ENCODE results near the gene RIOK2.
A peak's percentile ranks its signal among the peaks of the same experiment; 100 is the strongest.

The RIOK2 gene

DNA sequence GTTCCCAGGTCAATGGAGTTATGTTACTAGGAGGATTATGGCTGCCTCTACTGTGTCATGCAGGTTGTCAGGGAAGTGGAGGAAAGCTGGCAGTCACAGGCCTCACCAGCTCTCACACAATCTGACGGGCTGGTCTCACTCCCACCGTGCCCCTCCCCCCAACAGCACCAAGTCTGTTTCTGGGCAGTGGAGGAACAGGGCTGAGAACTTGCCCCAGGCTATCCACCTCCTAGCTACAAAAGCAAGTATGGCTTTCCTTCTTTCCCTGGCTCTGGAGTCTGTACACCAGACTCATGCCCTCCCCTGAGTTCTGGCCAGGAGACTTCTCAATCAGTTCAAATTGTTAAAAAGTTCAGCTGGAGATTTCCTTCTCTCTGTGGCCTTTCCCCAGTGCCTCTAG is 25.7 kb upstream of the RIOK2 start:
- H2BK15ac ChIP-seq (ENCODE audit: low read depth, poor library complexity, severe bottlenecking), result no peak overlapping the region

DNA sequence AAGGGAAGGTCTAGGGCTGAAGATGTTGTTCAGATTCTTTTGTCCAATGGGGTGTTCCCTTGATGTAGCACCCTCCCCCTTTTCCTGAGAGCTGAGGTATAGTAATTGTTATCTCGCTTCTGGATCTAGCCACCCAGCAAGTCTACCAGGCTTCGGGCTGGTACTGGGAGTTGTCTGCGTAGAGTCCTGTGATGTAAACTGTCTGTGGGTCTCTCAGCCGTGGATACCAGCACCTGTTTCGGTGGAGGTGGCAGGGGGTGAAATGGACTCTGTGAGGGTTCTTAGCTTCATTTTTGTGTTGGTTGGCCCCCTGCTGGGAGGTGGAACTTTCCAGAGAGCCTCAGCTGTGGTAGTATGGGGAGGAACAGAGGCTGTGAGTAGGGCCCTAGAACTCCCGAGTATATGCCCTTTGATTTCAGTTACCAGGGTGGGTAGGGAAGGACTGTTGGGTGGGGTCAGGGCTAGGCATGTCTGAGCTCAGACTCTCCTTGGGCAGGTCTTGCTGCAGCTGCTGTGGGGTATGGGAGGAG is 25.2 kb upstream of the RIOK2 start:
- no peak overlapping the region for H2BK12ac ChIP-seq (ENCODE audit: low read length in 2 of 2)
- no peak overlapping the region for H2BK120ac ChIP-seq (ENCODE audit: low read depth, low read length)
- no peak overlapping the region for H3K4me3 ChIP-seq (ENCODE audit: insufficient read depth in 1 of 2, low read depth in 1 of 2, low read length in 2 of 2)
- no peak overlapping the region for H3K4ac ChIP-seq (ENCODE audit: low read depth in 1 of 2, low read length in 2 of 2)
- no peak overlapping the region for H2AK5ac ChIP-seq (ENCODE audit: low read length, severe bottlenecking)
- no peaks in the 10 kb centered on the region for H3K79me1 ChIP-seq (replicated peaks; ENCODE audit: low read length, poor library complexity, severe bottlenecking)
- H3K27ac ChIP-seq (ENCODE audit: low read length, poor library complexity, severe bottlenecking), result no peak overlapping the region
- peaks cover 0 to 3% of the 10 kb centered on the region in 2 experiments for H3K36me3 ChIP-seq (ENCODE audit: control insufficient read depth in 1 of 2, insufficient read depth in 2 of 2, low read depth in 1 of 2, low read length in 2 of 2)
- peaks cover 14% of the 10 kb centered on the region for H3K9me3 ChIP-seq (ENCODE audit: control insufficient read depth, low read length)
- H3K4me2 ChIP-seq (ENCODE audit: low read length, poor library complexity, severe bottlenecking), result no peak overlapping the region
- H2BK15ac ChIP-seq (ENCODE audit: low read depth, poor library complexity, severe bottlenecking), result no peak overlapping the region
- no peak overlapping the region for H3K14ac ChIP-seq (ENCODE audit: low read length in 2 of 2)
- no peaks in the 10 kb centered on the region for H3K27me3 ChIP-seq (ENCODE audit: control insufficient read depth in 1 of 2, insufficient read depth in 1 of 2, low read length in 2 of 2)
- H3K9ac ChIP-seq (ENCODE audit: low read length), result no peak overlapping the region
- no peak overlapping the region for H4K8ac ChIP-seq (ENCODE audit: low read length)
- no peak overlapping the region for H2AFZ ChIP-seq (ENCODE audit: low read depth, low read length)
- no peak overlapping the region for H2BK5ac ChIP-seq (ENCODE audit: low read depth, low read length, poor library complexity, severe bottlenecking)
- no peak overlapping the region for H3K23ac ChIP-seq (ENCODE audit: low read length in 2 of 2)
- no peak overlapping the region for H3K18ac ChIP-seq (ENCODE audit: low read depth in 1 of 2, low read length in 2 of 2)
- no peak overlapping the region for H4K91ac ChIP-seq (ENCODE audit: low read length)
- no peak for DNase-seq
- 89% methylated on average over 6 of the region's 6 CpGs for WGBS
- no peaks in the 10 kb centered on the region for H3K4me1 ChIP-seq (ENCODE audit: control insufficient read depth, insufficient read depth, low read depth, low read length)

More for the DNA sequence above, 25.7 kb upstream of the RIOK2 start:
- H2AFZ ChIP-seq (ENCODE audit: low read depth, low read length), result no peak overlapping the region
- H2BK12ac ChIP-seq (ENCODE audit: low read length in 2 of 2), result no peak overlapping the region
- H3K23ac ChIP-seq (ENCODE audit: low read length in 2 of 2), result no peak overlapping the region
- peaks cover 17% of the 10 kb centered on the region for H3K9me3 ChIP-seq (ENCODE audit: control insufficient read depth, low read length)
- no peak overlapping the region for H3K14ac ChIP-seq (ENCODE audit: low read length in 2 of 2)
- H3K79me1 ChIP-seq (replicated peaks; ENCODE audit: low read length, poor library complexity, severe bottlenecking), result no peaks in the 10 kb centered on the region
- H3K4me3 ChIP-seq (ENCODE audit: insufficient read depth in 1 of 2, low read depth in 1 of 2, low read length in 2 of 2), result no peak overlapping the region
- H2AK5ac ChIP-seq (ENCODE audit: low read length, severe bottlenecking), result no peak overlapping the region
- H2BK5ac ChIP-seq (ENCODE audit: low read depth, low read length, poor library complexity, severe bottlenecking), result no peak overlapping the region
- H3K4ac ChIP-seq (ENCODE audit: low read depth in 1 of 2, low read length in 2 of 2), result no peak overlapping the region
- no peaks in the 10 kb centered on the region for H3K4me1 ChIP-seq (ENCODE audit: control insufficient read depth, insufficient read depth, low read depth, low read length)
- no peak overlapping the region for H3K4me2 ChIP-seq (ENCODE audit: low read length, poor library complexity, severe bottlenecking)
- H3K18ac ChIP-seq (ENCODE audit: low read depth in 1 of 2, low read length in 2 of 2), result no peak overlapping the region
- peaks cover 0 to 3% of the 10 kb centered on the region in 2 experiments for H3K36me3 ChIP-seq (ENCODE audit: control insufficient read depth in 1 of 2, insufficient read depth in 2 of 2, low read depth in 1 of 2, low read length in 2 of 2)
- DNase-seq, result no peak
- 51% methylated on average over 2 of the region's 2 CpGs for WGBS
- H2BK120ac ChIP-seq (ENCODE audit: low read depth, low read length), result no peak overlapping the region
- no peaks in the 10 kb centered on the region for H3K27me3 ChIP-seq (ENCODE audit: control insufficient read depth in 1 of 2, insufficient read depth in 1 of 2, low read length in 2 of 2)
- no peak overlapping the region for H4K8ac ChIP-seq (ENCODE audit: low read length)
- no peak overlapping the region for H3K9ac ChIP-seq (ENCODE audit: low read length)
- no peak overlapping the region for H4K91ac ChIP-seq (ENCODE audit: low read length)
- no peak overlapping the region for H3K27ac ChIP-seq (ENCODE audit: low read length, poor library complexity, severe bottlenecking)

DNA sequence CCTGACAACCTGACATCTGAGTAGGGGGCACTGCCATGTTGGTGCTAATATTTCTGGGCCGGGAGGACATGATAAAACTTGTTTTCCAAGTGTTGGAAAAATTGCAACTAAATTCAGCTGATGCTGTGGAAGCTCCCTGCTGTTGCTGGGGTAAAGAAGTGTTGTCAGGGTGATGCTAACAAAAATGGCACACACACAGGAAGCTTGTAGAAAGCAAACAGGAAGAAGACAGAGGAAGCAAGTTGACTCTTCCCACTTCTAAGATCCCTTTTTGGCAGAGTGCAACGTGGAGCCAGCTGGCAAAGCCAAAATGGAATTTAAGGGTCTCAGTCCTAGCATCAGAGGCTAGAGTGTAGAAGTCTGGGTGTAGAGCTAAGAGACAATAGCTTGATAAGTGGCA is 11.3 kb upstream of the RIOK2 start:
- Histone ChIP-seq H2BK120ac (ENCODE audit: low read depth, low read length) (no peak overlapping the region), H3K9me3 (ENCODE audit: control insufficient read depth, low read length) (no peaks in the 10 kb centered on the region), H2AFZ (ENCODE audit: low read depth, low read length) (no peak overlapping the region), H2BK15ac (ENCODE audit: low read depth, poor library complexity, severe bottlenecking) (no peak overlapping the region), H3K4me1 (ENCODE audit: control insufficient read depth, insufficient read depth, low read depth, low read length) (no peaks in the 10 kb centered on the region), H3K79me1 (replicated peaks; ENCODE audit: low read length, poor library complexity, severe bottlenecking) (peaks cover 2% of the 10 kb centered on the region), H3K27me3 (ENCODE audit: control insufficient read depth in 1 of 2, insufficient read depth in 1 of 2, low read length in 2 of 2) (no peaks in the 10 kb centered on the region), H3K23ac (ENCODE audit: low read length in 2 of 2) (no peak overlapping the region), H3K14ac (ENCODE audit: low read length in 2 of 2) (no peak overlapping the region), H3K27ac (ENCODE audit: low read length, poor library complexity, severe bottlenecking) (no peak overlapping the region), H3K4ac (ENCODE audit: low read depth in 1 of 2, low read length in 2 of 2) (no peak overlapping the region), H3K18ac (ENCODE audit: low read depth in 1 of 2, low read length in 2 of 2) (no peak overlapping the region), H3K4me3 (ENCODE audit: insufficient read depth in 1 of 2, low read depth in 1 of 2, low read length in 2 of 2) (no peak overlapping the region), H3K36me3 (ENCODE audit: control insufficient read depth in 1 of 2, insufficient read depth in 2 of 2, low read depth in 1 of 2, low read length in 2 of 2) (no peaks in the 10 kb centered on the region), H2AK5ac (ENCODE audit: low read length, severe bottlenecking) (no peak overlapping the region), H3K9ac (ENCODE audit: low read length) (no peak overlapping the region), H2BK12ac (ENCODE audit: low read length in 2 of 2) (no peak overlapping the region), H4K8ac (ENCODE audit: low read length) (no peak overlapping the region), H3K4me2 (ENCODE audit: low read length, poor library complexity, severe bottlenecking) (no peak overlapping the region), H4K91ac (ENCODE audit: low read length) (no peak overlapping the region), H2BK5ac (ENCODE audit: low read depth, low read length, poor library complexity, severe bottlenecking) (no peak overlapping the region)
- 38% methylated on average over 2 of the region's 2 CpGs for WGBS
- DNase-seq, result no peak

DNA sequence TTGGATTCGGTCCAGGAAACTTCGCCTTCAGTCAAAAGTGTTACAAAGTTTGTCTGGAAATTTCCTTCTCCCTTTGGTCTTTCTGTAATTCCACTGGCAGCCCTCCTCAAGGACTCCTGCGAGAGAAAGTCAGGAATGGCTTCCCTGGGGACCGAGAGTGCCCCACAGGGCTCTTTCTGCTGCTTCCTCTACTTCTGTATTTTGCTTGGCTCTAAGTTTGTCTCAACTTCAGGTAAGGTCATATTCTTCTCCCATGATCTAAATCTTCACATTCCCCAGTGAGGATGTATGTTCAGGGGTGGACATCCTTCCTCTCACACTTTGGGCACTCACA is 10.3 kb upstream of the RIOK2 start:
- Histone ChIP-seq H4K8ac (ENCODE audit: low read length) (no peak overlapping the region), H3K79me1 (replicated peaks; ENCODE audit: low read length, poor library complexity, severe bottlenecking) (peaks cover 2% of the 10 kb centered on the region), H3K27me3 (ENCODE audit: control insufficient read depth in 1 of 2, insufficient read depth in 1 of 2, low read length in 2 of 2) (no peaks in the 10 kb centered on the region), H3K4me3 (ENCODE audit: insufficient read depth in 1 of 2, low read depth in 1 of 2, low read length in 2 of 2) (no peak overlapping the region), H3K23ac (ENCODE audit: low read length in 2 of 2) (no peak overlapping the region), H2BK12ac (ENCODE audit: low read length in 2 of 2) (no peak overlapping the region), H2AK5ac (ENCODE audit: low read length, severe bottlenecking) (no peak overlapping the region), H3K9ac (ENCODE audit: low read length) (no peak overlapping the region), H3K18ac (ENCODE audit: low read depth in 1 of 2, low read length in 2 of 2) (no peak overlapping the region), H3K4ac (ENCODE audit: low read depth in 1 of 2, low read length in 2 of 2) (no peak overlapping the region), H2AFZ (ENCODE audit: low read depth, low read length) (no peak overlapping the region), H2BK5ac (ENCODE audit: low read depth, low read length, poor library complexity, severe bottlenecking) (no peak overlapping the region), H3K4me1 (ENCODE audit: control insufficient read depth, insufficient read depth, low read depth, low read length) (no peaks in the 10 kb centered on the region), H3K14ac (ENCODE audit: low read length in 2 of 2) (no peak overlapping the region), H2BK15ac (ENCODE audit: low read depth, poor library complexity, severe bottlenecking) (no peak overlapping the region), H3K36me3 (ENCODE audit: control insufficient read depth in 1 of 2, insufficient read depth in 2 of 2, low read depth in 1 of 2, low read length in 2 of 2) (no peaks in the 10 kb centered on the region), H3K9me3 (ENCODE audit: control insufficient read depth, low read length) (no peaks in the 10 kb centered on the region), H4K91ac (ENCODE audit: low read length) (no peak overlapping the region), H3K27ac (ENCODE audit: low read length, poor library complexity, severe bottlenecking) (peak overlapping the region; percentile 41), H2BK120ac (ENCODE audit: low read depth, low read length) (no peak overlapping the region), H3K4me2 (ENCODE audit: low read length, poor library complexity, severe bottlenecking) (no peak overlapping the region)
- no peak for DNase-seq
- whole genome bisulfite sequencing, result 75% methylated on average over 4 of the region's 4 CpGs

Measured in mesenchymal stem cell (in vitro differentiated cells and primary cell).